ENCODE data around the gene LRRIQ1.

- TF ChIP-seq PHF8 (conservative IDR thresholded peaks at IDR 0.05; ENCODE audit: low read depth, low read length) (no peak), SP1 (IDR thresholded peaks at IDR 0.05; ENCODE audit: low read depth, low read length) (no peak), EP300 (IDR thresholded peaks at IDR 0.05; ENCODE audit: borderline replicate concordance in 1 of 2, low read depth in 2 of 2, low read length in 2 of 2) (no peak), EZH2 (IDR thresholded peaks at IDR 0.05; ENCODE audit: low read depth, low read length, severe bottlenecking) (no peak), JUND (IDR thresholded peaks at IDR 0.05; ENCODE audit: low read length) (no peak), POLR2A (IDR thresholded peaks at IDR 0.05; ENCODE audit: control extremely low read depth in 1 of 2, low read depth in 2 of 2, low read length in 2 of 2) (no peak)
Observed at GRCh38 chr12:84998341-84998740, 37.8 kb upstream of the LRRIQ1 start.

Data from H1 (cell line).